Endothelial cell of umbilical vein (primary cell): ENCODE results near the gene ADGRD1.

Experiments used
- GATA2 ChIP-seq: IDR thresholded peaks from 2 replicates; pipeline ENCODE4 v1.7.0; 2011; ENCODE audit warnings: low read depth, mild to moderate bottlenecking, moderate library complexity, mixed read lengths, low read length; ENCODE audit not compliant: insufficient read length, insufficient read depth
- JUN ChIP-seq: IDR thresholded peaks from 2 replicates; pipeline ENCODE4 v1.6.1; 2011; ENCODE audit warnings: borderline replicate concordance, low read depth; ENCODE audit not compliant: insufficient read length, insufficient read depth
- POLR2A ChIP-seq: IDR thresholded peaks from 2 replicates; pipeline ENCODE4 v1.6.1; 2012; ENCODE audit warnings: low read depth, mild to moderate bottlenecking, control low read depth, low read length
- TF ChIP-seq, protein P1 (sequence below), 2 donors: IDR thresholded peaks; 1 replicate in 1 of 2; 2 replicates in 1 of 2; pipeline ENCODE4 v1.5.1; 2011; ENCODE audit warnings: low read length in 2 of 2, mild to moderate bottlenecking in 2 of 2, moderate library complexity in 2 of 2, control low read depth in 1 of 2, inconsistent platforms in 1 of 2, low read depth in 1 of 2; ENCODE audit not compliant: insufficient read depth in 1 of 2; ENCODE audit errors: extremely low read depth in 1 of 2

DNA sequence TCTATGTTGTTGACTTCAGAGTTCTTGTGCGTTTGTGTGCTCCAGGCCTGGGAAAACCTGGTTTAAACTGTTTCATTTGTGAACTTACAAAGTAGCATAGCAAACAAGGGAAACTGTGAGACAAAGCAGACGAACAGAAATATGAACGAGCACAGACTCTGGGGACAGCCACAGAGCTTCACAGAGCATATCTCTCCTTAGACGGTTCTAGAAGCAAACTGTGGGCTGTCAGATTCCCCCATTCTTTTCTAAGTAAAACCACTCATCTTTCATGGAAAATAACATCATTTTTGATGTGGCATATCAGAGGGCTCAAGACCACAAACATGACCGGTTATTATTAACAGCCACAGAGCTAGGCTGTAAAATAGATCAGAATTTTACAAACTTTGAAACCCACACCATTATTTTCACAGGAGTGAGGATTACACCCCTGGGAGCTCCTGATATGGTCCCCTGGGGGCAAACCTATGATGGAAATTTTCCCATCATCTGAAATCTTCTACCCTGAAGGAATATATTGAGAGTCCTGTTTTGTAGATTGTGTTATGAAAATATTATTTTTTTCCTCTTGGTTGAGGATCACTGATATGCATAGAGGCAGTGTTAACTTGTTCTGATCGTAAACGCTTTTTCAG is 102.0 kb downstream of the ADGRD1 start:
- TF ChIP-seq JUN = no peak
- TF ChIP-seq, protein P1, sequence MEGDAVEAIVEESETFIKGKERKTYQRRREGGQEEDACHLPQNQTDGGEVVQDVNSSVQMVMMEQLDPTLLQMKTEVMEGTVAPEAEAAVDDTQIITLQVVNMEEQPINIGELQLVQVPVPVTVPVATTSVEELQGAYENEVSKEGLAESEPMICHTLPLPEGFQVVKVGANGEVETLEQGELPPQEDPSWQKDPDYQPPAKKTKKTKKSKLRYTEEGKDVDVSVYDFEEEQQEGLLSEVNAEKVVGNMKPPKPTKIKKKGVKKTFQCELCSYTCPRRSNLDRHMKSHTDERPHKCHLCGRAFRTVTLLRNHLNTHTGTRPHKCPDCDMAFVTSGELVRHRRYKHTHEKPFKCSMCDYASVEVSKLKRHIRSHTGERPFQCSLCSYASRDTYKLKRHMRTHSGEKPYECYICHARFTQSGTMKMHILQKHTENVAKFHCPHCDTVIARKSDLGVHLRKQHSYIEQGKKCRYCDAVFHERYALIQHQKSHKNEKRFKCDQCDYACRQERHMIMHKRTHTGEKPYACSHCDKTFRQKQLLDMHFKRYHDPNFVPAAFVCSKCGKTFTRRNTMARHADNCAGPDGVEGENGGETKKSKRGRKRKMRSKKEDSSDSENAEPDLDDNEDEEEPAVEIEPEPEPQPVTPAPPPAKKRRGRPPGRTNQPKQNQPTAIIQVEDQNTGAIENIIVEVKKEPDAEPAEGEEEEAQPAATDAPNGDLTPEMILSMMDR (IDR thresholded peaks at IDR 0.05; ENCODE audit: extremely low read depth in 1 of 2, insufficient read depth in 1 of 2, low read depth in 1 of 2, low read length in 2 of 2) = no peak
- no peak for TF ChIP-seq POLR2A
- TF ChIP-seq GATA2 = no peak
